Lower leg skin (tissue), 4 donors: ENCODE measurements around the gene INHBC. TPM values are rescaled to one million over a fixed set of nuclear protein-coding genes. Genes with fewer than 3 reads are reported as not detected.
"Not testable (repeated sequence)": the region's sequence is repeated elsewhere in the genome, so short reads cannot be mapped to it uniquely, and the experiment has no call there.

Experiments used
- DNase-seq, 2 donors: peaks; one replicate each; pipeline ENCODE4 v3.0.0-alpha.2; 2019; ENCODE audit warnings: low spot score in 2 of 2
- H3K4me3 ChIP-seq: fragments of 200-600 bp; sonication (generic); 2 replicates; pipeline ENCODE4 v1.5.1; 2017; ENCODE audit warnings: mild to moderate bottlenecking, low read depth; ENCODE audit not compliant: poor library complexity, severe bottlenecking
- CTCF ChIP-seq, 3 donors: fragments of 450-650 bp; IDR thresholded peaks; one replicate each; pipeline ENCODE4 v1.5.1; 2016; ENCODE audit warnings: antibody characterized with exemption in 3 of 3, mild to moderate bottlenecking in 3 of 3, moderate library complexity in 2 of 3
- POLR2A ChIP-seq, 2 donors: fragments of 450-650 bp; IDR thresholded peaks; one replicate each; pipeline ENCODE4 v1.6.1; 2016 to 2017; ENCODE audit warnings: antibody characterized with exemption in 2 of 2, mild to moderate bottlenecking in 1 of 2, moderate library complexity in 1 of 2
- WGBS, 2 donors: methylation state at CpG; one replicate each; pipeline ENCODE4 v1.1.5; 2018; 5-methylcytosine and 5-hydroxymethylcytosine counted together
- intact Hi-C: fragments of 100-400 bp; cut with DNase I; formaldehyde crosslinking; loops from one replicate; pipeline ENCODE4 v1.15.0; 2023; ENCODE audit warnings: low total_unique reads
- total RNA-seq, 4 donors: library from RNA; depleted of rRNA; stranded (reverse); fragments of >200 nt; gene quantifications; one replicate each; pipeline ENCODE4 v1.1.0, GENCODE V29; 2016

The INHBC gene
- total RNA-seq, 4 donors from 2014 or later = not detected

- WGBS, 2 donors = 96 to 99% methylated on average over 5 of the region's 5 CpGs
- intact Hi-C loops = no loop called here
- H3K4me3 ChIP-seq = no peak overlapping the region
- no peak for DNase-seq
- TF ChIP-seq CTCF (IDR thresholded peaks at IDR 0.05) (no peak), POLR2A (IDR thresholded peaks at IDR 0.05) (no peak)
Measured at GRCh38 chr12:57420482-57420881, 14.1 kb upstream of the INHBC start.

GRCh38 chr12:57426948-57427347 lies 7.6 kb upstream of the INHBC start:
- DNase-seq, H3K4me3 ChIP-seq, intact Hi-C loops: not testable (repeated sequence)
- WGBS, 2 donors = 97 to 98% methylated on average over 10 of the region's 10 CpGs

- no peak overlapping the region for H3K4me3 ChIP-seq
- 71 to 84% methylated on average over 6 of the region's 6 CpGs for WGBS, 2 donors
- no peak for TF ChIP-seq POLR2A (IDR thresholded peaks at IDR 0.05)
- no peak for TF ChIP-seq CTCF (IDR thresholded peaks at IDR 0.05)
- intact Hi-C loops = no loop called here
- DNase-seq = peak in 1 of 2 donors; percentile 59
Measured at GRCh38 chr12:57428965-57429364, 5.6 kb upstream of the INHBC start.

- WGBS, 2 donors = 24 to 25% methylated on average over 9 of the region's 9 CpGs
- TF ChIP-seq POLR2A (IDR thresholded peaks at IDR 0.05) (no peak), CTCF (IDR thresholded peaks at IDR 0.05) (no peak)
- peak overlapping the region; percentile 45 for H3K4me3 ChIP-seq
- DNase-seq = peak in 1 of 2 donors; percentile 56
- intact Hi-C loops = no loop called here
Measured at GRCh38 chr12:57429473-57430111, 5.0 kb upstream of the INHBC start.

- 1% methylated on average over 16 to 26 of the region's 74 CpGs for WGBS, 2 donors
- peak; percentile 27 to 89 for DNase-seq
- H3K4me3 ChIP-seq = peak overlapping the region; percentile 45
Measured at GRCh38 chr12:57430112-57430930, 4.3 kb upstream of the INHBC start.

More at GRCh38 chr12:57430112-57430930, 4.3 kb upstream of the INHBC start:
- intact Hi-C loops = no loop called here
- TF ChIP-seq CTCF (IDR thresholded peaks at IDR 0.05) (no peak), POLR2A (IDR thresholded peaks at IDR 0.05) (no peak)
